ENCODE measurements around the gene ABHD14A.

- TF ChIP-seq ISL1 (CRISPR knock-in tag; IDR thresholded peaks at IDR 0.05) (no peak), ZFP3 (CRISPR knock-in tag; IDR thresholded peaks at IDR 0.05) (no peak), ESRRG (CRISPR knock-in tag; IDR thresholded peaks at IDR 0.05) (no peak), PPARA (CRISPR knock-in tag; IDR thresholded peaks at IDR 0.05; ENCODE audit: borderline replicate concordance) (no peak), CSRNP3 (CRISPR knock-in tag; IDR thresholded peaks at IDR 0.05) (no peak), CSDC2 (CRISPR knock-in tag; IDR thresholded peaks at IDR 0.05) (no peak), ZNF565 (CRISPR knock-in tag; conservative IDR thresholded peaks at IDR 0.05; ENCODE audit: low read depth) (no peak), TOX (CRISPR knock-in tag; IDR thresholded peaks at IDR 0.05; ENCODE audit: borderline replicate concordance) (no peak), ZNF70 (CRISPR knock-in tag; IDR thresholded peaks at IDR 0.05) (no peak)
- TF ChIP-seq, protein P1, sequence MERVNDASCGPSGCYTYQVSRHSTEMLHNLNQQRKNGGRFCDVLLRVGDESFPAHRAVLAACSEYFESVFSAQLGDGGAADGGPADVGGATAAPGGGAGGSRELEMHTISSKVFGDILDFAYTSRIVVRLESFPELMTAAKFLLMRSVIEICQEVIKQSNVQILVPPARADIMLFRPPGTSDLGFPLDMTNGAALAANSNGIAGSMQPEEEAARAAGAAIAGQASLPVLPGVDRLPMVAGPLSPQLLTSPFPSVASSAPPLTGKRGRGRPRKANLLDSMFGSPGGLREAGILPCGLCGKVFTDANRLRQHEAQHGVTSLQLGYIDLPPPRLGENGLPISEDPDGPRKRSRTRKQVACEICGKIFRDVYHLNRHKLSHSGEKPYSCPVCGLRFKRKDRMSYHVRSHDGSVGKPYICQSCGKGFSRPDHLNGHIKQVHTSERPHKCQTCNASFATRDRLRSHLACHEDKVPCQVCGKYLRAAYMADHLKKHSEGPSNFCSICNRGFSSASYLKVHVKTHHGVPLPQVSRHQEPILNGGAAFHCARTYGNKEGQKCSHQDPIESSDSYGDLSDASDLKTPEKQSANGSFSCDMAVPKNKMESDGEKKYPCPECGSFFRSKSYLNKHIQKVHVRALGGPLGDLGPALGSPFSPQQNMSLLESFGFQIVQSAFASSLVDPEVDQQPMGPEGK (CRISPR knock-in tag; IDR thresholded peaks at IDR 0.05; ENCODE audit: borderline replicate concordance) = no peak
- TF ChIP-seq, protein P2, sequence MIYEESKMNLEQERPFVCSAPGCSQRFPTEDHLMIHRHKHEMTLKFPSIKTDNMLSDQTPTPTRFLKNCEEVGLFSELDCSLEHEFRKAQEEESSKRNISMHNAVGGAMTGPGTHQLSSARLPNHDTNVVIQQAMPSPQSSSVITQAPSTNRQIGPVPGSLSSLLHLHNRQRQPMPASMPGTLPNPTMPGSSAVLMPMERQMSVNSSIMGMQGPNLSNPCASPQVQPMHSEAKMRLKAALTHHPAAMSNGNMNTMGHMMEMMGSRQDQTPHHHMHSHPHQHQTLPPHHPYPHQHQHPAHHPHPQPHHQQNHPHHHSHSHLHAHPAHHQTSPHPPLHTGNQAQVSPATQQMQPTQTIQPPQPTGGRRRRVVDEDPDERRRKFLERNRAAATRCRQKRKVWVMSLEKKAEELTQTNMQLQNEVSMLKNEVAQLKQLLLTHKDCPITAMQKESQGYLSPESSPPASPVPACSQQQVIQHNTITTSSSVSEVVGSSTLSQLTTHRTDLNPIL (CRISPR knock-in tag; IDR thresholded peaks at IDR 0.05; ENCODE audit: low read depth) = no peak
These were observed 23.2 kb downstream of the ABHD14A start for GRCh38 chr3:51997935-51998596.

Measured in SK-N-SH treated with all-trans-retinoic acid at 6 μM for 48 hours (cell line).